PC-9 (cell line): ENCODE data around the gene MRPL21.

Experiments
- CTCF ChIP-seq: fragments of 200-600 bp; sonication (generic); conservative IDR thresholded peaks from 2 replicates; pipeline ENCODE4 v1.6.1; 2017; ENCODE audit warnings: mixed run types, antibody characterized with exemption, mild to moderate bottlenecking, moderate library complexity
- EZH2 ChIP-seq: fragments of 200-600 bp; sonication (generic); IDR thresholded peaks from 2 replicates; pipeline ENCODE4 v1.8.0; 2017; ENCODE audit warnings: antibody characterized with exemption, low read depth

GRCh38 chr11:68892576-68892975 is 11.1 kb downstream of the MRPL21 start:
- TF ChIP-seq CTCF (no peak), EZH2 (no peak)
